ENCODE measurements around the gene CCNF.

The CCNF gene

DNA sequence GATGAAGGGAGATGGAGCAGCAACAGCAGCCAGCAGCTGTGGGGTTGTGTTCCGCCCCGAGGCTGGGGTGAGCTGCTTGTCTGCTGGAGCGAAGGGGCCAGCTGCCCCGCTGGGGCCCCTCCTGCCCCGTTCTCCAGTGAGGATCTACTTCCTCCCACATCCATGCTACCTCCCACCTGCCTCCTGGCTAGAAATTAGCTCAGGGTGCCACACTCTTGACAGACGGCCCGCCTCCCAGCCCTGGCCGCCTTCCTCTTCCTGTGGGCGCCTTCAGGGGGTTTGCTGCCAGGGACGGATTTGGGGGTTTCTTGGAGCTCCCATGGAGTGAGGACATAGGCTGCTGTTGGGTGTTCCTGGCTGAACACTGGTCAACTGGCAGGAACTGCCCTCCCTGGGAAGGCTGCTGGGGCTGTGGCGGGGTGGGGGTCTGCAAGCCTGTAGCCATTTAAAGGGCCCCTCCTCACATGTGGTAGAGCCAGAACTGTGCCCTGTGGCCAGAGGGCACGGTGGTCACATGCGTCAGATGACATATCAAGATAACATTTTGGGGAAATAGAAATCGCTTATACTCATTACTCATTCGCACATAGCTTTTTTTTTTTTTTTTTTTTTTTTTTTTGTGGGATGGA, 58.8 kb downstream of the CCNF start:
- no peak for DNase-seq

DNA sequence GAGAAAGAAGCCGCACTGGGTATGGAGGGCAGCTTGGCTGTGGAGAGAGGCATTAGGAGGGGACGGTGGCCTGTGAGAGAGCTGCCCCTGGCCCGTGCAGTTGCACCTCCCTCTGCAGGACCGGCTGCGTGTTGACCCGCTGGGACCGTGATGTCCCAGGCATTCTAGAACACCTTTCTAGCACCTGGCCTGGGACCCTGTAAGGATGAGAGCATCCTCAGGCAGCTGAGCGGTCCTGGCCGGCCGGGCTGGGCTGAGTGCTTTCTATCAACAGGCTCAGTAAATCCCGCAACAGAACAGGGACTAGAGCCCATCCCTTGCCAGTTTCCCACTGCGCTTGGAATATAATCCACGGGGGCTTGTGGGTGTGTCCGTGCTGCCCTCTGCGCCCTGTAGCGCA, 60.3 kb downstream of the CCNF start:
- DNase-seq = no peak

DNA sequence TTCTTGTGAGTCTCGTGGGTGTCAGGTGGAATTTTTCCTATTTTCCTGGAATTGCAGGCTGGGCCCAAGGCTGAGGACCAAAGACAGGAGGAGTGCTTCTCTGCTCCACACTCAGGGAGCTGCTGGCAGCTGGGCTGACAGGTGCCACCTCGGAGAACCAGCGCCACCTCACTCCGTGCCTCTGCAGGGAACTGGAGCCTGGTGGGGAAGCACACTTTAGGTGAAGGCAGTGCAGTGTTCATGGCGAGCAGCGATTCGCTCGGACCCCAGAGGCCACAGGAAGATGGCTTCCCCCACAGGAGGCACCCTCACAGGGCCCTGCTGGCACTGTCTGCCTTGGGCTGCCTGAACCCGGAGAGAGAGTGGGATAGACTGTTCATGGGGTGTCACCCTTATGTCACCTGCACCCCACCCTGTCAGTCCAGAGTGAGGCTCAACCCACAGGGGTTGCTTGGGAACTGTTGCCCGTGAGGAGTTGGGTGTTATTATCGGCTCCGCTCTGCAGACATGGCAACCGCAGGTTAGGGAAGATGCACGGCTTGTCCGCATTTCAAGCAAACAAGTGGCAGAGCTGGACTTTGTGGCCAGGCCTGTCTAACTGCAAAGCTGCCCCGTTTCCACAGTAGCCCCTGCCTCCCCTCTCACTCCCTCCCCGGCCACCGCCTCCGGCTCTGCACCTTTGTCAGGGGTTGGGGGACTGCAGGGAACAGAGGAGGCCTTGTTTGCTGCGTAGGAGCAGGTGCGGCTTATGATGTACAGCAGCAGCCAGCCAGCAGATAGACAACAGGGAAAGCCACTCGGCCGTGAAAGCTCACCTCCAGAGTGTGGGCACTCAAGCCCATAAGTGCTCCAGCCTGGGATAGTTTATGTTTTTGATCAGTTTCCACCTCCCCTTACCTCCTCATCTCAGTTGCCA, 61.2 kb downstream of the CCNF start:
- no peak for DNase-seq

DNA sequence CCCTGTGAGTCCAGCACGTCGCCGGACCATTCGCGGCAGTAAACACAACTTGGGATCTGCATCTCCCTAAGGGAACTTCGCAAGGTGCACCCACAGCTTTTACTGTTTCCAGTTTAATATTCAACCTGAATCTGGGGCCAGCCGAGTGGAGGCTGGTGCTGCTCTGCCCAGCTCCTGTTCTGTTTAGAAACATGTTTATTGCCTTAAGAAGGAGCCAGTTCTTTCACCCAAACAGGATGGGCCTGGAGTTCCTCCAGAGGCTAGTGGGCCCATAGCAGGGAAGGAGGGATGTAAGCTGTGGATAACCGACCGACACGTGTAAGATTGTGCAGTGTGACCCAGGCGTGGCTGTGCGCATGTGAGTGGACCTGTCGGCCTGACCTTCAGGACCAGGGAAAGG, 63.0 kb downstream of the CCNF start:
- no peak for DNase-seq

GRCh38 chr16:2493605-2494004, 64.4 kb downstream of the CCNF start:
- no peak for DNase-seq

DNA sequence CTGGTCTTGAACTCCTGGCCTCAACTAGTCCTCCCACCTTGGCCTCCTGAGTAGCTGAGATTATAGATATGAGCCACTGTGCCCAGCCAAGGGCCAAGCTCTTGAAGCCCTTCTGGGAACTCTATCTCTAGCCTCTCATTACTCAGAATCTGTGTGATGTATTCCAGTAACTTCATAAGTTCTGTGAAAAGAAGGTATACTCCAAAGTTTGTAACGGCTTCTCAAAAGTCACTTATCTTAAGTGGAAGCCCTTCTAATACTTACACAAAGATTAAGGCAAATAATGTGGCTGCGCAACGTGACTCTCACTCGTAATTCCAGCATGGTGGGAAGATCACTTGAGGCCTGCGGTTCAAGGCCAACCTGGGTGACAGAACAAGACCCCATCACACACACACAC, 65.4 kb downstream of the CCNF start:
- no peak for DNase-seq

- no peak for DNase-seq
These were observed 65.8 kb downstream of the CCNF start for GRCh38 chr16:2495041-2495440.

GRCh38 chr16:2496223-2497115, 67.2 kb downstream of the CCNF start:
- DNase-seq = no peak

- DNase-seq = no peak
These were observed 67.9 kb downstream of the CCNF start for GRCh38 chr16:2497116-2497630.

DNA sequence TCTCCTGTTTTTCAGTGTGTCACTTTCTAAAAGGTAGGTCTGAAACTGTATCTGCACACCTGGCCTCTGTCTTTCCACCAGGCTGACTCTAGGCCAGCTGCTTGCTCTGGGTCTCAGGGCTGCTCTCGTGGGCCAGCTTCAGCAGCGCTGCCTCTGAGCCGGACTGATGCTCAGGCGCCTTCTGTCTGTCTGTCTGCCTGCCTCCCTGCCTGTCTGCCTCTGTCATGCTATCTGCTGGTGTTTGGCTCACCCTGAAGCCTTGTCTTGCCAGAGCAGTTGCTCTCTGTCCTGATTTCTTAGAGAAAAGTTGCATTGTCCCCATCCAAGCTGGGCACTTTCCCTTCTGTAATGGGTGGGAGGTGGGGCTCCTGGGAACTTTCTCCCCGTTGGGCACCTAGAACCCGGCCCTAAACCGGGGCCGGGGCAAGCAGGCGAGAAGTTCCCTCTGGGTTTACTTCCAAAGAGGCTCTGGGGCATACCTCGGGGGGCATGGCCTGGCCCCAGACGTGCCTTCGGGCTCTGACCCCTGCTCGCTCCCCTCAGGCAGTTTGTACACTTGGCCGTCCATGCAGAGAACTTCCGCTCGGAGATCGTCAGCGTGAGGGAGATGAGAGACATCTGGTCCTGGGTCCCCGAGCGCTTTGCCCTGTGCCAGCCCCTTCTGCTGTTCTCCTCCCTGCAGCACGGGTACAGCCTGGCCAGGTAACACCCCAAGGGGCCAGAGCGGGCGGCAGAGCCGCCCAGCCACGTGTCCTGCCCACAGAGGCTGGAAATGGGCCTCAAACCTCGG, 68.6 kb downstream of the CCNF start:
- no peak for DNase-seq

DNA sequence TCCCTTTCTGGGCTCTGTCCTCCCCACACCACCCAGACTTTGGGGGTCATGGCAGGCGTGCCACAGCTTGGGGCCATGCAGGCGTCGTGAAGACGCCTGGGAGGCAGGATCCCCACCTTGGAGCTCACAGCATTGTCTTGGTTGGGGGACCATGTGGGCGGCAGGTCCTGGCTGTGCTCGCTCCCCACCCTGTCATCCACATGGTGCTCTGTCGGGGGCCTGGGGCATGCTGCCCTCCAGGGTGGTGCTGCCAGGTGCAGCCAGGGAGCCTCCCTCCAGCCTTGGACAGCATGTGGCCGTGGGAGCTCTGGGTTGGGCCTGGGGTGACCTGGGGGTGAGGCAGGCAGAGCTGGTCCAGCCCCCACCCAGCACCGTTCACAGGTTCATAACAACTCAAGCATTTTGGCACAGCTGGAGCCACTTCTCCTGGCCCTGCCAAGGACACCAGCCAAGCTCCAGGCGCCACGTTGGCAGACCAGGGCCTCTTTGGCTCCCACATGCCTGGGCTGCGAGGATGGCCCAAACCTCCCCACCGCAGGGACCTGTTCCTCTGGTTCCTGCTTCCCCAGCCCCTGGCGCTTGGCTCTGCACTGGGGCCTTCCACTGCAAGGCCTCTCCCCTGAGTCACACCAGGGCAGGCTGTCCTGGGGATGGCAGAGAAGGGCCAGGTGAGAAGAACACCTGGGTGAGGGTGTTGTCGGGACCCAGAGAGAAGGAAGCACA, 69.4 kb downstream of the CCNF start:
- DNase-seq = no peak

- DNase-seq = no peak
These were observed 70.2 kb downstream of the CCNF start for GRCh38 chr16:2499454-2499853.

GRCh38 chr16:2499890-2500429, 70.7 kb downstream of the CCNF start:
- no peak for DNase-seq

- no peak for DNase-seq
These were observed 71.2 kb downstream of the CCNF start for GRCh38 chr16:2500430-2500917.

DNA sequence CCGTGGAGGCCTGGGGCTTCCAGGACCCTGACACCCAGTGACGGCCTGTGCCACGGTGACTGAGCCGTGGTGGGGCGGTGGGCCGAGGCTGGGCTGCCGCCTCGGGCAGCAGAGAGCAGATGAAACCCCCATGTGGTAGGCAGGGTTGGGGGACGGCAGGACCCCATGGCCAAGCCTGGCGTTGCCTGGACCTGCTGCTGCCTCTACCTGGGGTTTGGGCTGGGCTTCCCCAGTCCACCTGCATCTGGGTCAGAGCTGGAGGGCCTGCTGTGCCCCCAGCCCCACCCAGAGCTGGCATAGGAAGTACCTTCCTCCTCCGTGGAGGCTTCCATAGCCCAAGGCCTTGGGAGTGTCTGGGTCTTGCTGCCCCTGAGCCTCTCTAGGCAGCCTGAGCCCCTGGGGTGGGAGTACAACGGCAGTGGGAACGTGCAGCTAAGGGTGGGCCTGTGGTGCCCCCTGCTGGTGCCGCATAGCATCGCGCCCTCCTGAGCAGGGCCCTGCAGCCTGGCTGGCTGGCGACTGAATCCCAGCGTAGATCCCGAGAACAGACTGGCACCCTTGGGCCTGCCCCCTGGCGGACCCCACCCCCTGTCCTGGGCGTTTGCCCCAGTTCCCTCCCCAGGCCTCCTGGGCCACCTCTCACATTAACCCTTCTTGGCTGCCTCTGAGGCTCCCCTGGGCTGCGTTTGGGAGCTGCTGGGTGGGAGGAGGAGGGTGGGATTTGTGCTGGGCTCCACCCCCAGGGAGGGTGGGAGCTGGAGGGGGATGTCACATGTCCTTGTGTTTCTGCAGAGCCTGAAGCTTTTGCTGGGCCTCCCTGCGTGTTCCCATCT, 71.9 kb downstream of the CCNF start:
- DNase-seq = no peak

GRCh38 chr16:2501946-2502895, 73.0 kb downstream of the CCNF start:
- no peak for DNase-seq

DNA sequence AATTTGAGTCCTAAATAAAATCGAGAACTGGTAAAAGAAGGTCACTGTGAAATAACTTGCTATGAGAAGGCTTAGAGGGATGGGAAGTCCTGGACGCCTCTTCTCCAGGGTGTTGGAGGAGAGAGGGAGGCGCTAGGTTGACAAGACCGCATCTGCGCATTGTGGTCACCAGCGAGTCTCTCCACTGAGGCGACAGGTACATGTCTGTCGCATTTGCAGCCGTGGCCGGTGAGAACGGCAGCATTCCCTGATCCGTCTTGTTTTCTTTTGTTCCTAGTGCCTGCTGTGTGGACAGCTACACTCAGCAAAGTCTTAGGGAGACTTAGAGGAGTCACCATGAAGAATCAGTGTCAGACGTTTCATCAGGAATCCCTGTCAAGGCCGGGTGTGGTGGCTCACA, 76.4 kb downstream of the CCNF start:
- no peak for DNase-seq

DNA sequence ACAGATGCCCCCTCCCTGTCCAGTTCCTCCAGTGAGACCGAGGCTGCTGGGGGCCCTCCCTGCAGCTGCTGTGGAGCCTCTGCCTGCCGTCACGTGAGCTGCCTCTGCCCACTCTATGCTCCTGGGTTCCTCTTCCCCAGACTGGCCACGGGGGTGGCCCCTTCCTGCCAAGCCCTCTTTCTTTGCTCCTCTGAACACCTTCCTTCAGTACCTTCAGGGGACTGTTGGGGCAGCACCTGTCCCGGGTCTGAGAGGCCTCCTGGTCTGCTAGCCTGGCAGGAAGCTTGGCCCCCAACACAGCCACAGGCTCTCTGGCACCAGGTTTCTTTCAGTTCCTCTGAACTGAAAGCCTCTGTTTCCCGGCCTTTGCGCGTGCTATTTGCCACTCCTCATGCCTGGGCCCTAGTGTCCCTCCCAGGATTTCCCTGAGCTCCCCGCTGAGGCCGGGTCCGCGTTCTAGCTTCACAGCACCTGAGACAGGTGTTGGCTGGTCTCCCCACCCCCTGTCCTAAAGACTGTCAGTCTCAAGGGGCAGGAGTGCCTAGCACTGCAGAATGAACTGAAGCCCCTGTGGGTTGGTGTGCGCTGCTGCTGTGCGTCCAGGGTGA, 77.9 kb downstream of the CCNF start:
- DNase-seq = no peak

DNA sequence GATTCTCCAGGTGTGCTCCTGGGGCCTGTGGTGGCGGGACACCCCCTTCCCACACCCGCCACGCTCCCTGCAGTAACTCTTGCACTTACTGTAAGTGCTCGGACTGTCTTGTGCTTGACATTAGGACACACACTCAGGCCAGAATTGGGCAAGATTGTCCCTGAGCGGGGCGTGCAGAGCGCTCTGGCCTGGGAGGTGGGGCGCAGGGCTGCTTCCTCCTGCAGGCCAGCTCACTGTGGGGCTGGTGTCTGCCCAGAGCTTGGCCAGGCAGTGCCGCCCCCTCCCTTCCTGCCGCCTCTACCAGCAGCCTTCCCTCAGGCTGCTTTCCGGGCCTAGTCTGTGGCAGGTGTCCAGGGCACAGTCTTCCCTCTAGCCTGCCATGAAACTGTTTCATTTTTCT, 78.4 kb downstream of the CCNF start:
- DNase-seq = no peak

All from NCI-H2081 treated with DMSO at 0.1 percent for 48 hours (cell line).